GM19025 (cell line): ENCODE results near the gene SEMA6C.
A peak's percentile ranks its signal among the peaks of the same experiment; 100 is the strongest.
"Not testable (repeated sequence)": the region's sequence is repeated elsewhere in the genome, so short reads cannot be mapped to it uniquely, and the experiment has no call there.

Experiments
- ATAC-seq: cut with Tn5 transposase; IDR thresholded peaks from one replicate; pipeline ENCODE4 v1.9.1; 2021; ENCODE audit warnings: mild to moderate bottlenecking, low read depth, moderate library complexity; ENCODE audit not compliant: unreplicated experiment

The SEMA6C gene

GRCh38 chr1:151146412-151147131 is at the start of gene SEMA6C:
Gene SEMA6C, minus strand, starts transcription at chr1:151146631. Its CDS starts 4,010 bp downstream, at chr1:151142621.
- ATAC-seq: peak; percentile 100

GRCh38 chr1:151194894-151195594 is 48.6 kb upstream of the SEMA6C start:
- not testable (repeated sequence) for ATAC-seq

GRCh38 chr1:151193856-151194255 is 47.4 kb upstream of the SEMA6C start:
- no peak for ATAC-seq

GRCh38 chr1:151193304-151193703 is 46.9 kb upstream of the SEMA6C start:
- ATAC-seq: no peak

- ATAC-seq: no peak
Observed at GRCh38 chr1:151192047-151192446, 45.6 kb upstream of the SEMA6C start.

GRCh38 chr1:151189637-151190445 is 43.4 kb upstream of the SEMA6C start, which contains the start of gene VPS72:
Gene VPS72, minus strand, starts transcription at chr1:151190197. Its CDS starts 76 bp downstream, at chr1:151190121.
- ATAC-seq: peak; percentile 86

GRCh38 chr1:151188667-151189066 is 42.2 kb upstream of the SEMA6C start:
- ATAC-seq: not testable (repeated sequence)

- no peak for ATAC-seq
Observed at GRCh38 chr1:151187205-151187604, 40.8 kb upstream of the SEMA6C start.

- ATAC-seq: no peak
Observed at GRCh38 chr1:151184211-151184610, 37.8 kb upstream of the SEMA6C start.

GRCh38 chr1:151176514-151177045 is 30.1 kb upstream of the SEMA6C start:
- ATAC-seq: no peak

GRCh38 chr1:151175863-151176262 is 29.4 kb upstream of the SEMA6C start, which contains the start of gene TMOD4:
Gene TMOD4, minus strand, starts transcription at chr1:151175981. Its CDS starts 1,106 bp downstream, at chr1:151174875.
- ATAC-seq: no peak

GRCh38 chr1:151175041-151175741 is 28.8 kb upstream of the SEMA6C start:
- ATAC-seq: no peak

- ATAC-seq: no peak
Observed at GRCh38 chr1:151171190-151171589, 24.8 kb upstream of the SEMA6C start.

GRCh38 chr1:151167116-151167515 is 20.7 kb upstream of the SEMA6C start:
- no peak for ATAC-seq

- ATAC-seq: no peak
Observed at GRCh38 chr1:151166505-151166956, 20.1 kb upstream of the SEMA6C start.

- ATAC-seq: peak; percentile 88
Observed at GRCh38 chr1:151165738-151166504, 19.5 kb upstream of the SEMA6C start, which contains the start of the genes LYSMD1 and SCNM1. Gene LYSMD1, minus strand, starts transcription at chr1:151165902. Its CDS starts 644 bp downstream, at chr1:151165258. Gene SCNM1, plus strand, starts transcription at chr1:151166144. Its CDS starts 9 bp downstream, at chr1:151166153.

- ATAC-seq: no peak
Observed at GRCh38 chr1:151165281-151165737, 18.9 kb upstream of the SEMA6C start.

GRCh38 chr1:151164732-151165280 is 18.4 kb upstream of the SEMA6C start:
- no peak for ATAC-seq
